T-cell (primary cell): ENCODE results near the gene SMS. TPM values are rescaled to one million over a fixed set of nuclear protein-coding genes. Genes with fewer than 3 reads are reported as not detected.

Source experiments
- ATAC-seq, 4 experiments: fragments of 200-7000 bp in 3 of 4; fragments of 150-1000 bp in 1 of 4; cut with Tn5 transposase; replicated peaks in 1 of 4; 1 replicate in 3 of 4; 2 replicates in 1 of 4; pipeline ENCODE4 v1.10.0; 2021; ENCODE audit warnings: moderate library complexity in 3 of 4, mild to moderate bottlenecking in 2 of 4, moderate number of reproducible peaks in 1 of 4
- CTCF ChIA-PET, 2 donors: fragments of 300-600 bp; sonication (Branson Sonifier 250); formaldehyde crosslinking; loops; one replicate each; lab custom pipeline; 2022; ENCODE audit warnings: antibody characterized with exemption in 2 of 2; lab: Charles Lee
- POLR2A ChIA-PET, 2 donors: fragments of 300-600 bp; sonication (Branson Sonifier 250); formaldehyde crosslinking; loops; one replicate each; lab custom pipeline; 2022; ENCODE audit warnings: antibody characterized with exemption in 2 of 2; lab: Charles Lee
- DNase-seq, 35 experiments: peaks; one replicate each; pipeline versions ENCODE4 v3.0.0 to v3.0.0-alpha.2; 2013 to 2023
- H3K27ac ChIP-seq: one replicate; pipeline ENCODE4 v1.5.1; 2013; ENCODE audit warnings: low read length
- H3K27me3 ChIP-seq, 2 experiments: replicated peaks in 1 of 2; 1 replicate in 1 of 2; 2 replicates in 1 of 2; pipeline versions ENCODE4 v1.6.1 to v1.7.0; 2013; ENCODE audit warnings: low read length in 1 of 2, mixed read lengths in 1 of 2; ENCODE audit not compliant: control insufficient read depth in 2 of 2, insufficient read depth in 2 of 2; ENCODE audit errors: extremely low read depth in 1 of 2
- H3K36me3 ChIP-seq, 2 donors: 1 replicate in 1 of 2; 2 replicates in 1 of 2; pipeline versions ENCODE4 v1.6.1 to v1.7.0; 2013; ENCODE audit warnings: low read length in 1 of 2; ENCODE audit not compliant: control insufficient read depth in 2 of 2, insufficient read depth in 1 of 2; ENCODE audit errors: extremely low read depth in 1 of 2
- H3K4me1 ChIP-seq, 2 experiments: 1 replicate in 1 of 2; 2 replicates in 1 of 2; pipeline versions ENCODE4 v1.6.1 to v1.7.0; 2013; ENCODE audit warnings: low read length in 2 of 2, mixed read lengths in 1 of 2; ENCODE audit not compliant: insufficient read depth in 2 of 2, control insufficient read depth in 1 of 2; ENCODE audit errors: extremely low read depth in 1 of 2
- H3K4me3 ChIP-seq, 2 donors: 1 replicate in 1 of 2; 2 replicates in 1 of 2; pipeline versions ENCODE4 v1.5.1 to v1.7.0; 2013; ENCODE audit warnings: mild to moderate bottlenecking in 2 of 2, low read length in 1 of 2, moderate library complexity in 1 of 2; ENCODE audit not compliant: control insufficient read depth in 1 of 2; ENCODE audit errors: extremely low read depth in 1 of 2
- H3K9me3 ChIP-seq: 2 replicates; pipeline ENCODE4 v1.7.0; 2013
- H3K27ac Mint-ChIP-seq, 2 donors: one replicate each; pipeline ENCODE4 v1.8.0; 2020 to 2021; ENCODE audit warnings: mild to moderate bottlenecking in 2 of 2, mixed read lengths in 2 of 2
- H3K27me3 Mint-ChIP-seq, 2 donors: one replicate each; pipeline ENCODE4 v1.8.0; 2021 to 2022; ENCODE audit warnings: mixed read lengths in 2 of 2
- H3K36me3 Mint-ChIP-seq: one replicate; pipeline ENCODE4 v1.8.0; 2021; ENCODE audit warnings: mixed read lengths
- H3K4me1 Mint-ChIP-seq, 3 donors: one replicate each; pipeline ENCODE4 v1.8.0; 2020 to 2022; ENCODE audit warnings: mixed read lengths in 3 of 3, mild to moderate bottlenecking in 1 of 3
- H3K4me3 Mint-ChIP-seq, 3 donors: one replicate each; pipeline ENCODE4 v1.8.0; 2020 to 2022; ENCODE audit warnings: mild to moderate bottlenecking in 3 of 3, mixed read lengths in 3 of 3, moderate library complexity in 3 of 3
- H3K9me3 Mint-ChIP-seq, 3 donors: one replicate each; pipeline ENCODE4 v1.8.0; 2020 to 2022; ENCODE audit warnings: mixed read lengths in 3 of 3
- WGBS: methylation state at CpG from one replicate; pipeline ENCODE4 v1.1.5; 2013; ENCODE audit warnings: missing lambda C conversion rate; ENCODE audit not compliant: insufficient coverage; 5-methylcytosine and 5-hydroxymethylcytosine counted together
- total RNA-seq, 35 experiments: library from RNA in 6 of 35; stranded (reverse) in 6 of 35; fragments of 120-200 nt in 1 of 35; gene quantifications; one replicate each; pipeline versions ENCODE4 v1.2.1 to v1.2.4 and lab custom pipeline; 2013 to 2026

Gene SMS
- total RNA-seq, 5 donors from 2014 or later (not counting 1 experiment from before 2014, with no cell fraction given), result 17.2 to 21.9 (median 18.5) TPM

- peaks cover 0 to 7% of the 10 kb centered on the region in 2 donors for H3K36me3 ChIP-seq
- no CpG with 5 or more reads among the region's 4 CpGs for WGBS
- ATAC-seq, result no peak
- H3K4me1 ChIP-seq, result peaks cover 7 to 18% of the 10 kb centered on the region in 2 experiments
- no peak overlapping the region for H3K27ac ChIP-seq
- Mint-ChIP-seq H3K36me3 (no peaks in the 10 kb centered on the region), H3K4me1 (peaks cover 24 to 33% (median 31%) of the 10 kb centered on the region in 3 donors), H3K27ac (no peak overlapping the region), H3K27me3 (no peaks in the 10 kb centered on the region), H3K4me3 (no peak overlapping the region), H3K9me3 (no peaks in the 10 kb centered on the region)
- no peaks in the 10 kb centered on the region for H3K9me3 ChIP-seq
- DNase-seq, result no peak
- H3K27me3 ChIP-seq, result no peaks in the 10 kb centered on the region
- ChIA-PET CTCF (interaction anchor here in 1 of 2 donors (0.6 to 0.7 kb wide), 2 partner anchors 310 to 1478 kb away, joined by 5 to 6 read pairs; no protein-coding TSS in a partner anchor), POLR2A (no interaction called here)
- H3K4me3 ChIP-seq, result no peak overlapping the region
These were observed 29.8 kb downstream of the SMS start for GRCh38 chrX:21970326-21970725.

DNA sequence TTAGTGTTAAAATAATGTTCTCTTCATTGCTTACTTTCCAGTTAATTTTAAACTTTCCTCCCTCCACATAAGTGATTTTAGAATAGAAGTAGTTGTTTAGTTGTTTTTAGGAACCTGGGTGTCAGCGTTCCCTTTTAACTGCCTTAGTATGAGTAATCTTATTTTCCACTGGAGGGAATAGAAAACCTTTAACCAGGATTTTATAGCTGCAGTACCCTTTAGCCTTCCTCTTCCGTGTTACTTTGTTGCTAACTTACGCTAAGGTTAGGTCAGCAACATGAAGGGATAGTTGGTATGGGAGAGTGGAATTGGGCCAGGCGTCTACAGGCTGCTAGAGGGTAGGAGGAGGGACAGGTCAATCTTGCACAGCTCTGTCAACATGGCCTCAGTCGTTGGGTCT lies 31.5 kb downstream of the SMS start:
- no peaks in the 10 kb centered on the region for H3K9me3 Mint-ChIP-seq
- Histone ChIP-seq H3K27ac (peak overlapping the region; percentile 84), H3K36me3 (peaks cover 0 to 8% of the 10 kb centered on the region in 2 donors), H3K4me1 (peaks cover 7 to 18% of the 10 kb centered on the region in 2 experiments), H3K4me3 (no peak overlapping the region), H3K27me3 (no peaks in the 10 kb centered on the region), H3K9me3 (no peaks in the 10 kb centered on the region)
- no CpG with 5 or more reads among the region's 5 CpGs for WGBS
- peaks cover 0 to 4% of the 10 kb centered on the region in 2 donors for H3K27me3 Mint-ChIP-seq
- H3K4me3 Mint-ChIP-seq, result peak overlapping the region in 1 of 3 donors; percentile 60
- H3K27ac Mint-ChIP-seq, result peak overlapping the region; percentile 86 to 93
- no peak for ATAC-seq
- ChIA-PET CTCF (interaction anchor here (0.6 to 3.9 kb wide), 6 partner anchors 12 to 134 kb away, joined by 3 to 14 read pairs (median 4); no protein-coding TSS in a partner anchor), POLR2A (interaction anchor here (0.7 to 0.9 kb wide), 2 partner anchors 127 to 134 kb away, joined by 3 read pairs; no protein-coding TSS in a partner anchor)
- H3K4me1 Mint-ChIP-seq, result peaks cover 24 to 33% (median 31%) of the 10 kb centered on the region in 3 donors
- no peak for DNase-seq
- H3K36me3 Mint-ChIP-seq, result no peaks in the 10 kb centered on the region

DNA sequence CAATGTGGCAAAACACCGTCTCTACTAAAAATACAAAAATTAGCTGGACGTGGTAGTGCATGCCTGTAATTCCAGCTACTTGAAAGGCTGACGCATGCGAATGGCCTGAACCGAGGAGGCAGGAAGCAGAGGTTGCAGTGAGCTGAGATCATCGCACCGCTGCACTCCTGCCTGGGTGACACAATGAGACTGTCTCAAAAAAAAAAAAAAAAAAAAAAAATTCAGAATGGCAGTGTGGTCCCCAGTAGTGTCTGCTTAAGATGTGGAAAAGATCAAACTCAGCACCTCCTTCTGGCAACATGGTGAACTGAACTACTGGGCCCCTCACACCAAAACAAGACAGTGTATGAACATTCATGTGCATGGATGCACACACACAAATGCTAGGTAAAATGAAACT lies 32.2 kb downstream of the SMS start:
- H3K4me3 Mint-ChIP-seq, result peak overlapping the region in 2 of 3 donors; percentile 51 to 60
- no peaks in the 10 kb centered on the region for H3K9me3 Mint-ChIP-seq
- H3K4me1 Mint-ChIP-seq, result peaks cover 24 to 33% (median 31%) of the 10 kb centered on the region in 3 donors
- peak overlapping the region; percentile 86 to 93 for H3K27ac Mint-ChIP-seq
- peaks cover 3% of the 10 kb centered on the region for H3K36me3 Mint-ChIP-seq
- DNase-seq (peak in 34 of 35 experiments; percentile 5 to 65 (median 36)), ATAC-seq (peak; percentile 66 to 92 (median 72))
- H3K4me1 ChIP-seq, result peaks cover 7 to 18% of the 10 kb centered on the region in 2 experiments
- no peaks in the 10 kb centered on the region for H3K9me3 ChIP-seq
- 0% methylated on average over 2 of the region's 7 CpGs for WGBS
- H3K27me3 Mint-ChIP-seq, result peaks cover 0 to 4% of the 10 kb centered on the region in 2 donors
- H3K27ac ChIP-seq, result peak overlapping the region; percentile 84
- ChIA-PET CTCF (interaction anchor here (0.6 to 3.9 kb wide), 7 partner anchors 12 to 135 kb away, joined by 3 to 14 read pairs (median 5); no protein-coding TSS in a partner anchor), POLR2A (no interaction called here)
- H3K4me3 ChIP-seq, result no peak overlapping the region
- H3K36me3 ChIP-seq, result peaks cover 0 to 8% of the 10 kb centered on the region in 2 donors
- no peaks in the 10 kb centered on the region for H3K27me3 ChIP-seq

GRCh38 chrX:21973321-21974010 lies 33.0 kb downstream of the SMS start:
- Histone ChIP-seq H3K9me3 (no peaks in the 10 kb centered on the region), H3K27ac (peak overlapping the region; percentile 84), H3K27me3 (no peaks in the 10 kb centered on the region), H3K4me1 (peaks cover 7 to 18% of the 10 kb centered on the region in 2 experiments), H3K36me3 (peaks cover 0 to 5% of the 10 kb centered on the region in 2 donors), H3K4me3 (peak overlapping the region in 1 of 2 donors; percentile 23)
- Mint-ChIP-seq H3K36me3 (peaks cover 5% of the 10 kb centered on the region), H3K27ac (peak overlapping the region; percentile 93 to 98), H3K4me3 (peak overlapping the region; percentile 52 to 73 (median 60)), H3K27me3 (peaks cover 0 to 4% of the 10 kb centered on the region in 2 donors), H3K9me3 (no peaks in the 10 kb centered on the region), H3K4me1 (peaks cover 24 to 33% (median 31%) of the 10 kb centered on the region in 3 donors)
- WGBS, result no CpG with 5 or more reads among the region's 12 CpGs
- no peak for ATAC-seq
- DNase-seq, result no peak
- ChIA-PET POLR2A (no interaction called here), CTCF (interaction anchor here (1.0 to 3.9 kb wide), 6 partner anchors 9 to 64 kb away, joined by 3 to 14 read pairs (median 6); no protein-coding TSS in a partner anchor)

GRCh38 chrX:21974011-21974385 lies 33.5 kb downstream of the SMS start:
- H3K27ac ChIP-seq, result peak overlapping the region; percentile 84
- Mint-ChIP-seq H3K4me3 (peak overlapping the region; percentile 52 to 73 (median 60)), H3K27me3 (peaks cover 0 to 4% of the 10 kb centered on the region in 2 donors), H3K36me3 (peaks cover 5% of the 10 kb centered on the region), H3K4me1 (peaks cover 24 to 33% (median 31%) of the 10 kb centered on the region in 3 donors), H3K9me3 (no peaks in the 10 kb centered on the region), H3K27ac (peak overlapping the region; percentile 93 to 98)
- H3K9me3 ChIP-seq, result no peaks in the 10 kb centered on the region
- no peaks in the 10 kb centered on the region for H3K27me3 ChIP-seq
- H3K36me3 ChIP-seq, result peaks cover 0 to 5% of the 10 kb centered on the region in 2 donors
- no CpG with 5 or more reads among the region's 2 CpGs for WGBS
- ChIA-PET CTCF (interaction anchor here (0.7 to 3.9 kb wide), 5 partner anchors 9 to 1442 kb away, joined by 3 to 12 read pairs (median 5); no protein-coding TSS in a partner anchor), POLR2A (no interaction called here)
- peak overlapping the region; percentile 23 to 26 for H3K4me3 ChIP-seq
- peak; percentile 59 to 66 (median 62) for ATAC-seq
- peaks cover 7 to 18% of the 10 kb centered on the region in 2 experiments for H3K4me1 ChIP-seq
- peak in 1 of 35 experiments; percentile 29 for DNase-seq

DNA sequence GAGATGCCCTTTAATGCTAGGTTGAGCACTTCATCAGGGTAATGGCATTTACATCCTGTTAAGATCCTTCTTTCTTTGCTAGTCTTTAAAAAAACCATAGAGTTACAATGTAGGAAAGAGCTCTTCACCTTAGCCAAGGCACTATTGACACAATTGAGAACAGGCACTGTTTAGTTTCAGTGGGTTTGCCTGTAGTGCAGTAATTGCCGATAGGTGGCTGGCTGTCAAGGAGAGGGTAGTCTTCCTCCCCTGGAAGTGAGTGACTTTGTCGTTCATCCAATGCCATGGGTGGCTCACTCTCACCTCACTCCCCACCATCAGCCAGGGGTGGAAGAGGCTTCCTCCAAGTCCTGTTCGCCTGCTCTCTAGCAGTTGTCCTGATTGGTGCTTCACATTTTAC lies 34.7 kb downstream of the SMS start:
- H3K27ac Mint-ChIP-seq, result no peak overlapping the region
- no peak overlapping the region for H3K4me3 Mint-ChIP-seq

More for the DNA sequence above, 34.7 kb downstream of the SMS start:
- Mint-ChIP-seq H3K9me3 (no peaks in the 10 kb centered on the region), H3K4me1 (peaks cover 24 to 33% (median 31%) of the 10 kb centered on the region in 3 donors), H3K36me3 (peaks cover 9% of the 10 kb centered on the region), H3K27me3 (peaks cover 0 to 4% of the 10 kb centered on the region in 2 donors)
- DNase-seq (no peak), ATAC-seq (no peak)
- Histone ChIP-seq H3K27me3 (no peaks in the 10 kb centered on the region), H3K27ac (no peak overlapping the region), H3K4me1 (peaks cover 7 to 18% of the 10 kb centered on the region in 2 experiments), H3K9me3 (no peaks in the 10 kb centered on the region), H3K36me3 (peaks cover 0 to 2% of the 10 kb centered on the region in 2 donors), H3K4me3 (no peak overlapping the region)
- WGBS, result no CpG with 5 or more reads among the region's 3 CpGs
- POLR2A ChIA-PET, result no interaction called here
- CTCF ChIA-PET, result interaction anchor here (0.6 to 2.1 kb wide), 3 partner anchors 8 to 1682 kb away, joined by 5 to 7 read pairs (median 7); no protein-coding TSS in a partner anchor
